Type B pancreatic cell (in vitro differentiated cells): ENCODE measurements around the gene GPATCH3. TPM values are rescaled to one million over a fixed set of nuclear protein-coding genes. Genes with fewer than 3 reads are reported as not detected.
A peak's percentile ranks its signal among the peaks of the same experiment; 100 is the strongest.
"Not testable (repeated sequence)": the region's sequence is repeated elsewhere in the genome, so short reads cannot be mapped to it uniquely, and the experiment has no call there.

Experiments
- DNase-seq: peaks from one replicate; pipeline ENCODE4 v3.0.0; 2021; ENCODE audit warnings: mixed read lengths; ENCODE audit not compliant: unreplicated experiment; ENCODE audit errors: extremely low spot score
- H3K27ac Mint-ChIP-seq: 2 replicates; pipeline ENCODE4 v1.8.0; 2021; ENCODE audit warnings: mild to moderate bottlenecking, mixed read lengths
- H3K27me3 Mint-ChIP-seq: 2 replicates; pipeline ENCODE4 v1.8.0; 2021; ENCODE audit warnings: mixed read lengths
- H3K36me3 Mint-ChIP-seq: 2 replicates; pipeline ENCODE4 v1.8.0; 2021; ENCODE audit warnings: mixed read lengths
- H3K4me1 Mint-ChIP-seq: one replicate; pipeline ENCODE4 v1.8.0; 2021; ENCODE audit warnings: mixed read lengths; ENCODE audit not compliant: unreplicated experiment
- H3K4me3 Mint-ChIP-seq: 2 replicates; pipeline ENCODE4 v1.8.0; 2021; ENCODE audit warnings: mild to moderate bottlenecking, mixed read lengths
- H3K9me3 Mint-ChIP-seq: 2 replicates; pipeline ENCODE4 v1.8.0; 2021; ENCODE audit warnings: mixed read lengths
- total RNA-seq: library from RNA; stranded (reverse); gene quantifications from 2 replicates; pipeline ENCODE4 v1.2.1, GENCODE V29; 2021; ENCODE audit warnings: low replicate concordance
- TF ChIP-seq, protein P1 (sequence below): fragments of 200-600 bp; sonication (generic); conservative IDR thresholded peaks from 2 replicates; pipeline ENCODE4 v1.5.0; 2021; ENCODE audit warnings: antibody characterized with exemption, mild to moderate bottlenecking

Gene GPATCH3
- total RNA-seq, 1 donor from 2014 or later = 19.2 TPM

GRCh38 chr1:26888231-26888630 is 12.0 kb downstream of the GPATCH3 start:
- TF ChIP-seq, protein P1, sequence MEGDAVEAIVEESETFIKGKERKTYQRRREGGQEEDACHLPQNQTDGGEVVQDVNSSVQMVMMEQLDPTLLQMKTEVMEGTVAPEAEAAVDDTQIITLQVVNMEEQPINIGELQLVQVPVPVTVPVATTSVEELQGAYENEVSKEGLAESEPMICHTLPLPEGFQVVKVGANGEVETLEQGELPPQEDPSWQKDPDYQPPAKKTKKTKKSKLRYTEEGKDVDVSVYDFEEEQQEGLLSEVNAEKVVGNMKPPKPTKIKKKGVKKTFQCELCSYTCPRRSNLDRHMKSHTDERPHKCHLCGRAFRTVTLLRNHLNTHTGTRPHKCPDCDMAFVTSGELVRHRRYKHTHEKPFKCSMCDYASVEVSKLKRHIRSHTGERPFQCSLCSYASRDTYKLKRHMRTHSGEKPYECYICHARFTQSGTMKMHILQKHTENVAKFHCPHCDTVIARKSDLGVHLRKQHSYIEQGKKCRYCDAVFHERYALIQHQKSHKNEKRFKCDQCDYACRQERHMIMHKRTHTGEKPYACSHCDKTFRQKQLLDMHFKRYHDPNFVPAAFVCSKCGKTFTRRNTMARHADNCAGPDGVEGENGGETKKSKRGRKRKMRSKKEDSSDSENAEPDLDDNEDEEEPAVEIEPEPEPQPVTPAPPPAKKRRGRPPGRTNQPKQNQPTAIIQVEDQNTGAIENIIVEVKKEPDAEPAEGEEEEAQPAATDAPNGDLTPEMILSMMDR = no peak
- peaks cover 30% of the 10 kb centered on the region for H3K36me3 Mint-ChIP-seq
- peak overlapping the region; percentile 89 for H3K27ac Mint-ChIP-seq
- H3K4me1 Mint-ChIP-seq = peaks cover 22% of the 10 kb centered on the region
- DNase-seq = no peak
- H3K9me3 Mint-ChIP-seq = no peaks in the 10 kb centered on the region
- peak overlapping the region; percentile 94 for H3K4me3 Mint-ChIP-seq
- no peaks in the 10 kb centered on the region for H3K27me3 Mint-ChIP-seq

DNA sequence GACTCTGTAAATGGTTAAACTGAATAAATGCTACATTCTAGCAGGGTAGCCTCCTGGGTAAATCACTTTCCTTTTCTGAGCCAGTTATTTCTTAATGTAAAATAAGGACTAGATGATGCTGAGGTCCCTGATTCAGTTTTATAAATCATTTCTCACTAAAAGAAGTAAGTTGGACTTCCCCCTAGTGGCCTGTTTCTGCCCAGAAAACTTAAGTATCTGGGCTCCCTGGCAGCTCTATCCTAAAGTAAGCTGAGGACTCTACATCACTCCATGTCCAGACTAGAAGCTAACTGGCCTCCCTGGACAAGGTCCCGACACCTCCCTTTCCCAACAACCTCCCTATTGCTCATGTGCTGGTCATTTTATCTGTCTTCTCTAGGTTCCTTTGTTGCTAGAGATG is 13.1 kb downstream of the GPATCH3 start:
- H3K27ac Mint-ChIP-seq = peak overlapping the region; percentile 77
- H3K27me3 Mint-ChIP-seq = no peaks in the 10 kb centered on the region
- TF ChIP-seq, protein P1 = peak; percentile 72
- peak overlapping the region; percentile 78 for H3K4me3 Mint-ChIP-seq
- DNase-seq = no peak
- H3K9me3 Mint-ChIP-seq = no peaks in the 10 kb centered on the region
- H3K36me3 Mint-ChIP-seq = peaks cover 35% of the 10 kb centered on the region
- peaks cover 22% of the 10 kb centered on the region for H3K4me1 Mint-ChIP-seq

GRCh38 chr1:26882696-26883463 is 17.4 kb downstream of the GPATCH3 start:
- H3K27ac Mint-ChIP-seq = no peak overlapping the region
- no peaks in the 10 kb centered on the region for H3K9me3 Mint-ChIP-seq
- no peak overlapping the region for H3K4me3 Mint-ChIP-seq
- TF ChIP-seq, protein P1 = no peak
- H3K36me3 Mint-ChIP-seq = peaks cover 29% of the 10 kb centered on the region
- H3K4me1 Mint-ChIP-seq = peaks cover 4% of the 10 kb centered on the region
- no peaks in the 10 kb centered on the region for H3K27me3 Mint-ChIP-seq
- DNase-seq = no peak

GRCh38 chr1:26881611-26882010 is 18.7 kb downstream of the GPATCH3 start:
- H3K36me3 Mint-ChIP-seq = peaks cover 25% of the 10 kb centered on the region
- H3K4me1 Mint-ChIP-seq, DNase-seq, H3K4me3 Mint-ChIP-seq, H3K27me3 Mint-ChIP-seq, H3K27ac Mint-ChIP-seq, H3K9me3 Mint-ChIP-seq: not testable (repeated sequence)

DNA sequence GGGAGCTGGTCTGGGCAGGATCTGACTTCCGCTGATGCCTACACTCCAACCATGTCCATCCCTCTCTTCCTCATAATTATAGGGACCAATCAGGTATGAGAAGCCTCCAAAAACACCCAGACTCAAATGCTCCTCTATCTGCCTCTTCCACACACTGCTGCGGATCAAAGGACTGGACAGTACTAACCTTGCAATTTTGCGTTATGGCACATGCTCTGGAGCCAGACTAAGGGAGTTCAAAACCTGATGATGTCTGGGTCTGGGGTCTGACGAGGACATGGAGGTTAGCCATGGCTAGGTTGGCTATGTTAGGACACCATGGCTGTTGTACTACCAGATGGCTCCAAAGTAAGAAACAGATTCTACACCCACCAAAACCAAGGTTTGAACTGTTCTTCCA is 20.5 kb downstream of the GPATCH3 start:
- Mint-ChIP-seq H3K9me3 (no peaks in the 10 kb centered on the region), H3K27me3 (no peaks in the 10 kb centered on the region), H3K27ac (no peak overlapping the region), H3K36me3 (peaks cover 21% of the 10 kb centered on the region), H3K4me1 (no peaks in the 10 kb centered on the region), H3K4me3 (no peak overlapping the region)
- TF ChIP-seq, protein P1 = no peak
- DNase-seq = no peak

GRCh38 chr1:26877326-26877725 is 22.9 kb downstream of the GPATCH3 start:
- Mint-ChIP-seq H3K9me3 (no peaks in the 10 kb centered on the region), H3K27me3 (no peaks in the 10 kb centered on the region), H3K4me1 (no peaks in the 10 kb centered on the region), H3K27ac (no peak overlapping the region), H3K36me3 (peaks cover 5% of the 10 kb centered on the region), H3K4me3 (no peak overlapping the region)
- TF ChIP-seq, protein P1 = no peak
- no peak for DNase-seq
